Cardiac muscle cell (in vitro differentiated cells and primary cell): ENCODE measurements around the gene LDLRAD4. TPM values are rescaled to one million over a fixed set of nuclear protein-coding genes. Genes with fewer than 3 reads are reported as not detected.

Source experiments
- DNase-seq, 2 donors: peaks; one replicate each; pipeline versions ENCODE4 v3.0.0 to v3.0.0-alpha.2; 2010 to 2017; ENCODE audit warnings: low read depth in 1 of 2, low spot score in 1 of 2
- H3K27ac ChIP-seq: fragments of 200-600 bp; sonication (generic); 2 replicates; pipeline ENCODE4 v1.5.1; 2016
- H3K27me3 ChIP-seq: fragments of 200-600 bp; sonication (generic); 2 replicates; pipeline ENCODE4 v1.6.0; 2016; ENCODE audit warnings: control low read depth
- H3K36me3 ChIP-seq: fragments of 200-600 bp; sonication (generic); 2 replicates; pipeline ENCODE4 v1.5.1; 2016; ENCODE audit warnings: control low read depth
- H3K4me1 ChIP-seq: fragments of 200-600 bp; sonication (generic); 2 replicates; pipeline ENCODE4 v1.8.1; 2017; ENCODE audit warnings: low read depth, mild to moderate bottlenecking, mixed run types
- H3K4me3 ChIP-seq: fragments of 200-600 bp; sonication (generic); 2 replicates; pipeline ENCODE4 v1.5.1; 2016; ENCODE audit warnings: mild to moderate bottlenecking
- H3K9me3 ChIP-seq: fragments of 200-600 bp; sonication (generic); 2 replicates; pipeline ENCODE4 v1.5.1; 2017; ENCODE audit warnings: low read depth, mild to moderate bottlenecking, control low read depth
- CTCF ChIP-seq: IDR thresholded peaks from 2 replicates; pipeline ENCODE4 v1.5.1; 2012; ENCODE audit warnings: low read depth, mild to moderate bottlenecking, low read length
- polyA plus RNA-seq: library from polyadenylated mRNA; unstranded; fragments of >200 nt; fragmentation: Nextera tagmentation; extraction: Ambion mirVana; gene quantifications from 2 replicates; pipeline ENCODE4 v1.2.1, GENCODE V29; 2016
- total RNA-seq: library from RNA; depleted of rRNA; stranded (reverse); fragments of >200 nt; gene quantifications from 2 replicates; pipeline ENCODE4 v1.2.3, GENCODE V29; 2016

LDLRAD4 gene
- total and polyA plus RNA-seq, 2 experiments from 2014 or later = 10.5 to 11.5 TPM

GRCh38 chr18:13448335-13448795, 229.8 kb downstream of the LDLRAD4 start:
- no peak overlapping the region for H3K27ac ChIP-seq
- TF ChIP-seq CTCF = no peak
- H3K36me3 ChIP-seq = no peaks in the 10 kb centered on the region
- H3K4me1 ChIP-seq = peaks cover 5% of the 10 kb centered on the region
- no peak overlapping the region for H3K4me3 ChIP-seq
- DNase-seq = no peak
- no peaks in the 10 kb centered on the region for H3K27me3 ChIP-seq
- no peaks in the 10 kb centered on the region for H3K9me3 ChIP-seq

- Histone ChIP-seq H3K4me3 (no peak overlapping the region), H3K27ac (no peak overlapping the region), H3K4me1 (peaks cover 5% of the 10 kb centered on the region), H3K36me3 (no peaks in the 10 kb centered on the region), H3K9me3 (no peaks in the 10 kb centered on the region), H3K27me3 (no peaks in the 10 kb centered on the region)
- TF ChIP-seq CTCF = no peak
- DNase-seq = no peak
Measured at GRCh38 chr18:13449651-13450050, 231.1 kb downstream of the LDLRAD4 start.

GRCh38 chr18:13450289-13451212, 232.0 kb downstream of the LDLRAD4 start:
- H3K9me3 ChIP-seq = no peaks in the 10 kb centered on the region
- H3K27ac ChIP-seq = no peak overlapping the region
- no peak for DNase-seq
- TF ChIP-seq CTCF = no peak
- H3K36me3 ChIP-seq = no peaks in the 10 kb centered on the region
- no peaks in the 10 kb centered on the region for H3K27me3 ChIP-seq
- no peak overlapping the region for H3K4me3 ChIP-seq
- H3K4me1 ChIP-seq = peaks cover 5% of the 10 kb centered on the region

- Histone ChIP-seq H3K4me3 (no peak overlapping the region), H3K27me3 (no peaks in the 10 kb centered on the region), H3K4me1 (peaks cover 5% of the 10 kb centered on the region), H3K27ac (no peak overlapping the region), H3K36me3 (no peaks in the 10 kb centered on the region), H3K9me3 (no peaks in the 10 kb centered on the region)
- no peak for TF ChIP-seq CTCF
- DNase-seq = no peak
Measured at GRCh38 chr18:13451213-13451540, 232.6 kb downstream of the LDLRAD4 start.

GRCh38 chr18:13451661-13452387, 233.3 kb downstream of the LDLRAD4 start:
- no peak for DNase-seq
- H3K27ac ChIP-seq = no peak overlapping the region
- H3K4me1 ChIP-seq = peaks cover 5% of the 10 kb centered on the region
- no peaks in the 10 kb centered on the region for H3K9me3 ChIP-seq
- TF ChIP-seq CTCF = no peak
- no peaks in the 10 kb centered on the region for H3K27me3 ChIP-seq
- no peak overlapping the region for H3K4me3 ChIP-seq
- H3K36me3 ChIP-seq = no peaks in the 10 kb centered on the region
